Activated naive CD8-positive, alpha-beta T cell treated with anti-CD3 and anti-CD28 coated beads for 36 hours (primary cell): ENCODE data around the gene U2AF2. TPM values are rescaled to one million over a fixed set of nuclear protein-coding genes. Genes with fewer than 3 reads are reported as not detected.
A peak's percentile ranks its signal among the peaks of the same experiment; 100 is the strongest.

ENCODE experiments used
- DNase-seq: peaks from one replicate; pipeline ENCODE4 v3.0.0; 2021
- H3K27ac Mint-ChIP-seq: one replicate; pipeline ENCODE4 v1.8.0; 2022; ENCODE audit warnings: mild to moderate bottlenecking, moderate library complexity, mixed read lengths
- H3K27me3 Mint-ChIP-seq: one replicate; pipeline ENCODE4 v1.8.0; 2022; ENCODE audit warnings: mild to moderate bottlenecking, mixed read lengths
- H3K36me3 Mint-ChIP-seq: one replicate; pipeline ENCODE4 v1.8.0; 2021; ENCODE audit warnings: mild to moderate bottlenecking, mixed read lengths
- H3K4me1 Mint-ChIP-seq: one replicate; pipeline ENCODE4 v1.8.0; 2021; ENCODE audit warnings: mixed read lengths
- H3K4me3 Mint-ChIP-seq: one replicate; pipeline ENCODE4 v1.8.0; 2022; ENCODE audit warnings: mild to moderate bottlenecking, moderate library complexity, mixed read lengths
- H3K9me3 Mint-ChIP-seq: one replicate; pipeline ENCODE4 v1.8.0; 2022; ENCODE audit warnings: mixed read lengths
- total RNA-seq, 2 experiments: library from RNA; stranded (reverse); gene quantifications; one replicate each; pipeline ENCODE4 v1.2.3, GENCODE V29; 2021

Gene U2AF2
- total RNA-seq, result 100 to 1,000 TPM; 341 to 345 TPM

DNA sequence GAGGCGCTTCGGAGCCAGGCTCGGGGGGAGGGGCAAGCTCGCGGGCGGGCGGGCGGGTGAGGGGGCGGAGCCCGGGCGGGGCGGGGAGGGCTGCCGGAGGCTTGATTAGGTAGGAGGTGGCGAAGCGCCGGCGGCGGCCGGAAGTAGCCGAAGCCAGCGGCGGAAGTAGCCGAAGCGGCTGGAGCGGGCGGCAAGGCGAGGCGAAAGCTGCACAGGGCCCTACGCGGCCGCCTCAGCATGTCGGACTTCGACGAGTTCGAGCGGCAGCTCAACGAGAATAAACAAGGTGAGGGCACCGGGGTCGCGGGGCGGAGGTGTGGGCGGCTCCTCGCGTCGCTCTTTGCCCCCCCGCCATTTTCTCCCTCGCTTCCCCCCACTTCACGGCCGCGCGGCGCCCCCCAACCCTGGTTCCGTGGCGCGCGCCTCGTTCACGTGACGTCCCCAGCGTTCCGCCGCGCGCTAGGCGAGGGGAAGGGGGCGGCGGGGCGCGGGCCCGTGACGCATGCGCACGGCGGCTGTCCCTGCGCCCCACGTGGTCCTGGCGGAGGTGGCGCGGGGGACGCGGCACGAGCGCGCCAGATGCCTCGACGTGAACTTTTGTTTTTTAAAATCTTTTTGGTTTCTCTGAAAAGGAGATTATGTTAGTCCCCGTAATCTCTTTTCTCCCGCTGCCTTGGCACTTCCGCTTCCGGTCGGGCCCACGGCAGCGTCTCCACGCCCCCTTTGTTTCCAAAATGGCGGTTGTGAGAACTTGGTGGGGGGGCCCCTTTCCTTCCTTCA lies at the start of gene U2AF2:
Gene U2AF2, plus strand, starts transcription at position 168 of the 780 bp plus-strand sequence. Its CDS starts 70 bp downstream, at position 238.
- H3K27ac Mint-ChIP-seq, result peak within 1 kb of the TSS; percentile 95
- DNase-seq, result peak; percentile 94
- peaks cover 28% of the 10 kb centered on the region for H3K4me1 Mint-ChIP-seq
- H3K27me3 Mint-ChIP-seq, result peaks cover 5% of the 10 kb centered on the region
- no peaks in the 10 kb centered on the region for H3K9me3 Mint-ChIP-seq
- peaks cover 40% of the 10 kb centered on the region for H3K36me3 Mint-ChIP-seq
- H3K4me3 Mint-ChIP-seq, result peak within 1 kb of the TSS; percentile 85

DNA sequence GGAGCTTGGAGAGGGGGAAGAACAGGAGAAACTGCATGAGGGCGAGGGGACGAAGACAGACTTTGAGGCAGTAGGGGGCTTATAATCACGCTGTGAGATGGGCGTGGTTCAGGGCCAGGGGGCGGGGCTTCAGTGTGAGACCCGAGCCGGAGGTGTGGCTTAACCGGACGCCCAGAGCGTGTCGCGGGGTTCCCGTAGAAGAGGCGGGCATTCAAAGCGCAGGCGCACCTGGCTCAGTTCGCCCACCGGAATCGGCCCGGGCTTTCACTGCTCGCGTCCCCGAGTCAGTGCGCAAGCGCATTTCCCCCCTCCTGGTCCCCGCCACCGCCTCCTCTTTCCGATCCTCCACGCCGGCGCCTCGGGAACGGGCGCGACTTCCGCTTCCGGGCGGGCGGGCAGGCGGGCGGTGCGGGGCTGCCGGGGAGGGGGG lies 49.6 kb upstream of the U2AF2 start:
- H3K27ac Mint-ChIP-seq, result peak overlapping the region; percentile 96
- H3K4me3 Mint-ChIP-seq, result peak overlapping the region; percentile 88
- H3K4me1 Mint-ChIP-seq, result peaks cover 43% of the 10 kb centered on the region
- peaks cover 27% of the 10 kb centered on the region for H3K36me3 Mint-ChIP-seq
- no peaks in the 10 kb centered on the region for H3K27me3 Mint-ChIP-seq
- peak; percentile 100 for DNase-seq
- no peaks in the 10 kb centered on the region for H3K9me3 Mint-ChIP-seq

DNA sequence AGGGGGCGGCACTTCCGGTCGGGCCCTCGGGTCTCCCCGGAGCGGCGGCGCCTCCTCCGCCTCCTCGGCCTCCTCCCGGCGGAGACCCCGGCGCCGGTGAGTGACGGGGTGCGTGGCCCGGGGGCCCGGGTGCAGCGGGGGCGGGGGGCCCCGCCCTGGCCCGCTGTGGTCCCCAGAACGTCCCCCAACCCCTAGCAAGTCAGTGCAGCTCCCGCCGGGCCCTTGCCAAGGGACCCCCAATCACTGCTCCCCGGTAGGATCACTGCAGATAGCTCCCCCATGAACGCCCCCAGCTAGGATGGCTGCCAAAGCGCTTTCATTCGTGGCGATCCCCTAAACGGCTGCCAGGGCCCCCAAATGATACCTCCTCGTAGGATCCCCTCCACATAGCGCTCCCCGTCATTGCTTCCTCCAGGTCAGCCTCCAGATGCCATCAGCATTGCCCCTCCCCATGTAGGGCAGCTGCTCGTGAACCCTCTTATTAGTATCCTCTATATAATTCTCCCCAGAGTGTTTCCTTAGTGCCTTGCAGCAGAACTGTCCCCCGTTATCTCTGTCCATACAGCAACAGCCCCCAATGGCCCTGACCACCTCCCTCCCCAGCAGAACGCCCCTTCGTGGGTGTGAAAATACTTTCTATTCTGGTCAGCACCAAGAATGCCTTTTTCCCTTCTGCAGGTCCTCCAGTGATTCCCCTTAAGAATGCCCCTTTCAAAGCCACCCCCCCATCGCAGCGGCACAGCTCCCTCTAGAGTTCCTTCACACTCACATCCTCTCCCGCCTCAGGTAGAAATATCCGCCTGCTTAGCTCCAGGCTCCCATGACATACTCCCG lies 49.0 kb upstream of the U2AF2 start, which contains the start of gene ZNF865:
Gene ZNF865, plus strand, starts transcription at position 11 of the 834 bp plus-strand sequence. CDS start 7,972 bp downstream, outside the sequence.
- H3K27ac Mint-ChIP-seq, result peak within 1 kb of the TSS; percentile 96
- H3K27me3 Mint-ChIP-seq, result no peaks in the 10 kb centered on the region
- no peaks in the 10 kb centered on the region for H3K9me3 Mint-ChIP-seq
- H3K36me3 Mint-ChIP-seq, result peaks cover 27% of the 10 kb centered on the region
- DNase-seq, result peak; percentile 69
- H3K4me1 Mint-ChIP-seq, result peaks cover 47% of the 10 kb centered on the region
- peak within 1 kb of the TSS; percentile 92 for H3K4me3 Mint-ChIP-seq

DNA sequence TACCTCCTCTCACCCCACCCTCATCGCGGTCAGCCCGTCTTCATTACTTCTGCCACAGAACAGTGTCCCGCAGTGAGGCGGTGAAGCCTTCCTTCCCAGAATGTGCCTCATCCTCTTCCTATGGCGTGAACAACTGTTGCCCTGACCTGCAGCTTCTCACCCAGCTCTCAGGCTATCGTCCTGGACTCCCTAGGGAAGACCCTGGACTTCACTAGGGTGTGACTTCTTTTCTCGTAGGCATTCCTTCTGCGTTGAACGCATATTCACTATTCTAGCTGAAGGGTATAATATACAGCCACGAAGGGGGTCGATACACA lies 48.4 kb upstream of the U2AF2 start:
- no peak for DNase-seq
- Mint-ChIP-seq H3K27ac (peak overlapping the region; percentile 92), H3K4me1 (peaks cover 48% of the 10 kb centered on the region), H3K27me3 (no peaks in the 10 kb centered on the region), H3K36me3 (peaks cover 27% of the 10 kb centered on the region), H3K4me3 (peak overlapping the region; percentile 92), H3K9me3 (no peaks in the 10 kb centered on the region)

DNA sequence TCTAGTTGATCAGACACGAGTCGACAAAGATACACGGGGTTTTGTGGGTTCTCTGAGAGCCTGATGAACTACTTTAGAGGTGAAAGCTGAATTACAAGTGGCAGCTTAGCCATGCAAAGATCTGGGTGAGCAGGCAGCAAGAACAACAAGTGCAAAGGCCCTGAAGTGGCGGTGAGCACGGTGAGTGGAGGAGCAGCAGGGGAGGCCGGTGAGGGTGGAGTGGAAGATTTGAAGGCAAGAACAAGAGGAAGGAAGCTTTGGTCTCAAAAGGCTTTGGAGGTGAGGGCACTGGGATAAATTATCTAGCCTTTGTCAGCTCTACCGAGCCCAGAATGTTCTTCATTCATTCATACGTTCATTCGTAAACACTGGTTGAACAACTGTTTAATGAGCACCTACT lies 48.0 kb upstream of the U2AF2 start:
- Mint-ChIP-seq H3K27me3 (no peaks in the 10 kb centered on the region), H3K36me3 (peaks cover 27% of the 10 kb centered on the region)
- DNase-seq, result no peak

DNA sequence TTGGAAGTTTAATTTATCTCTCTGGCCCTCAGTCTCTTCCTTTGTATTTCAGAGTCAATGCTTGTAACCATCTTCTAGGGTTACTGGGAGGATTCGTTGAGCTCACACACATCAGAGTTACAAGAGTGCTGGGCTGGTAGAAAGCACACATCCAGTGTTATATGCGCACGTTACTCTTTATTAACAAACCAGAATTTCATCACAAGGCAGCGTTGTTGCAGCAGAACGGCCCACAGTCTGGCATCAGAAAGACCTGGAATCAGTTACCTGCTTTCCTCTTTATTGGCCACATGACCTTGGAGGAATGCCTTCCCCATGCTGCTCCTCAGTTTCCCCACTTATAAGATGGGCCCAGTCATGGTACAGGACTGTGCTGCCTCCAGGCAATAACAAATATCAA lies 45.5 kb upstream of the U2AF2 start:
- H3K36me3 Mint-ChIP-seq, result peaks cover 25% of the 10 kb centered on the region
- no peaks in the 10 kb centered on the region for H3K27me3 Mint-ChIP-seq
- no peaks in the 10 kb centered on the region for H3K9me3 Mint-ChIP-seq
- DNase-seq, result no peak
- H3K4me3 Mint-ChIP-seq, result no peak overlapping the region
- H3K4me1 Mint-ChIP-seq, result peaks cover 46% of the 10 kb centered on the region
- peak overlapping the region; percentile 17 for H3K27ac Mint-ChIP-seq

More for the DNA sequence above, 48.0 kb upstream of the U2AF2 start:
- peaks cover 50% of the 10 kb centered on the region for H3K4me1 Mint-ChIP-seq
- peak overlapping the region; percentile 92 for H3K27ac Mint-ChIP-seq
- H3K9me3 Mint-ChIP-seq, result no peaks in the 10 kb centered on the region
- peak overlapping the region; percentile 92 for H3K4me3 Mint-ChIP-seq

DNA sequence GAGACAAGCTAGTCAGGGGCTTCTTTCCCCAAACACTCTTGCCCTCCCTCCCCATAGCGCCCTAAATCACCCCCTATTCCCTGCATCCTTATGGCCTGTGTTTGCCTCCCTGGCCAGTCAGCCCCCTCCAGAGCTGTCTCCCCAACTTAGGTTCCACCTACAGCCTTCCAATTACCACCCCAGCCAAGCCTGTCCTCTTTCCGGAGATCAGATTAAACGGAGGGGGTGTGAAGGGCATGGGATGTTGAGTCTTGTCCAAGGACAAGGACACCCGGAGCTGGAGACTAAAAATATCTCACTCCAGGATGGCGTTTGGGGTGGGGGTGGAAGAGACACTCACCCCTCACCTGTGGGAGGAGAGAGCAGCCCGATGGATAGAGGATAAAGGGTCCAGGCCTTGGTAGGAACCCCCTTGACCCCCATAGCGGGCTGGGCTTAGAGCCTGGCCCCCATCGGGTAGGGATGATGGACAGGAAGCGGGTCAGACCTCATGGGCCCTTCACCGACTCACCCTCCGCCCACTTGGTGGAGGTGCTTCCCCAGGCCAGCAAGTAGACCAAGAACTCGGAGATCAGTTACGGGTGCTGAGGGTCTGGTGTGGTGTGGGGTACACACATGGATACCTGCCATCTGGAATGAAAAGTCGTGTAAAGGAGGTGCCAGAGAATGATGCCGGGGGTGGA lies 43.4 kb upstream of the U2AF2 start:
- Mint-ChIP-seq H3K36me3 (peaks cover 24% of the 10 kb centered on the region), H3K9me3 (no peaks in the 10 kb centered on the region), H3K4me1 (peaks cover 36% of the 10 kb centered on the region), H3K27ac (no peak overlapping the region), H3K27me3 (no peaks in the 10 kb centered on the region), H3K4me3 (no peak overlapping the region)
- DNase-seq, result no peak

DNA sequence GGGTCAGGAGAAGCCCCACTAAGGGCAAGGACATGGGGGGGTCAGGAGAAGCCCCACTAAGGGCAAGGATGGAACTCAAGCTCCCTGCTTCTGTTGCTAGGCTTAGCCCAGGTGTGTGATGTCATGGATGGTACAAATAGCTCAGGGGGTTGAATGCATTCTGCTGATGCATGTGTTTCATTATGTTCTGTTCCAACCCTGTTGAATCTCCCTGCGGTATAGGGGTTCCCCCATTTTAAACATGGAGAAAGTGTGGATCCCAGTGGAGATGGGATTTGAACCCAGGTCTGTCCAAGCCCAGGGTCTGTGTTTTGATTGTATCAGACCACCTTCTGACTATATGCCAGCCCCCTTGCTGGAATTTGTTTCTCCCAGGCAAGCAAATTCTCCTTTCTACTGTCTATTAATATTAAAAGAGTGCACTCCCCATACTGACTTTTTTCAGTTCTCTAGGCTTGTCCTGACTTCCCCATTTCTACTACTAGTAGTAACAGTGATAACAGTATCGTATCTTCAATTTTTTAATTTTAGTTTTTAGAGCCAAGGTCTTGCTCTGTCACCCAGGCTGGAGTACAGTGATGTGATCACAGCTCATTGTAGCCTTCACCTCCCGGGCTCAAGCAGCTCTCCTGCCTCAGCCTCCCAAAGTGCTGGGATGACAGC lies 42.7 kb upstream of the U2AF2 start:
- no peak overlapping the region for H3K4me3 Mint-ChIP-seq
- no peaks in the 10 kb centered on the region for H3K27me3 Mint-ChIP-seq
- peaks cover 29% of the 10 kb centered on the region for H3K4me1 Mint-ChIP-seq
- DNase-seq, result no peak
- no peak overlapping the region for H3K27ac Mint-ChIP-seq
- peaks cover 24% of the 10 kb centered on the region for H3K36me3 Mint-ChIP-seq
- H3K9me3 Mint-ChIP-seq, result no peaks in the 10 kb centered on the region

DNA sequence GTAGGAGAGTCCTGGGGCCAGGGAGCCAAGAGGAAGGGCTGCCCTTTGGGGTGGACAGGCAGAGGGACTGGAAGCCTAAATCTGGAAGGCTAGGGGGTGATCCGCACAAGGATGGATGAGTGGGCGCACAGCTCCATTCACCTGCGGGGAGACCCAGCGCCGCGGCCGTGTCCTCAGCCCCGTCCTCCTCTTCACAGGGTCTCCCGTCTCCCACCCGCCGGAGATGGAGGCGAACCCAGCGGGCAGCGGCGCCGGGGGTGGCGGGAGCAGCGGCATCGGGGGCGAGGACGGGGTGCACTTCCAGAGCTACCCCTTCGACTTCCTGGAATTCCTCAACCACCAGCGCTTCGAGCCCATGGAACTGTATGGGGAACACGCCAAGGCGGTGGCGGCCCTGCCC lies 41.4 kb upstream of the U2AF2 start:
- no peaks in the 10 kb centered on the region for H3K9me3 Mint-ChIP-seq
- H3K4me3 Mint-ChIP-seq, result no peak overlapping the region
- H3K4me1 Mint-ChIP-seq, result peaks cover 23% of the 10 kb centered on the region
- no peak overlapping the region for H3K27ac Mint-ChIP-seq
- H3K27me3 Mint-ChIP-seq, result no peaks in the 10 kb centered on the region
- no peak for DNase-seq
- H3K36me3 Mint-ChIP-seq, result peaks cover 20% of the 10 kb centered on the region

DNA sequence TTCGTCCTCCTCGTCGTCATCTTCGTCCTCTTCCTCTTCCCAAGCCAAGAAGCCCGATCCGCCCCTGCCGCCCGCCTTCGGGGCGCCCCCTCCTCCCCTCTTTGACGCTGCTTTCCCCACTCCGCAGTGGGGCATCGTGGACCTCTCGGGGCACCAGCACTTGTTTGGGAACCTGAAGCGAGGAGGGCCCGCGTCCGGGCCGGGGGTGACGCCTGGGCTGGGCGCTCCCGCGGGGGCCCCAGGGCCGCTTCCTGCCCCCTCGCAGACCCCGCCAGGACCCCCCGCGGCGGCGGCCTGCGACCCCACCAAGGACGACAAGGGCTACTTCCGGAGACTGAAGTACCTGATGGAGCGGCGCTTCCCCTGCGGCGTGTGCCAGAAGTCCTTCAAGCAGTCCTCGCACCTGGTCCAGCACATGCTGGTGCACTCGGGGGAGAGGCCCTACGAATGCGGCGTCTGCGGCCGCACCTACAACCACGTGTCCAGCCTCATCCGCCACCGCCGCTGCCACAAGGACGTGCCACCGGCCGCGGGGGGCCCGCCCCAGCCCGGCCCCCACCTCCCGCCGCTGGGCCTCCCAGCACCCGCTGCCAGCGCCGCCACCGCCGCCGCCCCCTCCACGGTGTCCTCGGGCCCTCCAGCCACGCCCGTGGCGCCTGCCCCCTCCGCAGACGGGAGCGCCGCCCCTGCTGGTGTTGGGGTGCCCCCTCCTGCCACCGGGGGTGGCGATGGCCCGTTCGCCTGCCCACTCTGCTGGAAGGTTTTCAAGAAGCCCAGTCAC lies 40.7 kb upstream of the U2AF2 start:
- DNase-seq, result no peak
- Mint-ChIP-seq H3K4me1 (peaks cover 19% of the 10 kb centered on the region), H3K27ac (no peak overlapping the region), H3K27me3 (no peaks in the 10 kb centered on the region), H3K9me3 (no peaks in the 10 kb centered on the region), H3K36me3 (peaks cover 17% of the 10 kb centered on the region), H3K4me3 (no peak overlapping the region)

DNA sequence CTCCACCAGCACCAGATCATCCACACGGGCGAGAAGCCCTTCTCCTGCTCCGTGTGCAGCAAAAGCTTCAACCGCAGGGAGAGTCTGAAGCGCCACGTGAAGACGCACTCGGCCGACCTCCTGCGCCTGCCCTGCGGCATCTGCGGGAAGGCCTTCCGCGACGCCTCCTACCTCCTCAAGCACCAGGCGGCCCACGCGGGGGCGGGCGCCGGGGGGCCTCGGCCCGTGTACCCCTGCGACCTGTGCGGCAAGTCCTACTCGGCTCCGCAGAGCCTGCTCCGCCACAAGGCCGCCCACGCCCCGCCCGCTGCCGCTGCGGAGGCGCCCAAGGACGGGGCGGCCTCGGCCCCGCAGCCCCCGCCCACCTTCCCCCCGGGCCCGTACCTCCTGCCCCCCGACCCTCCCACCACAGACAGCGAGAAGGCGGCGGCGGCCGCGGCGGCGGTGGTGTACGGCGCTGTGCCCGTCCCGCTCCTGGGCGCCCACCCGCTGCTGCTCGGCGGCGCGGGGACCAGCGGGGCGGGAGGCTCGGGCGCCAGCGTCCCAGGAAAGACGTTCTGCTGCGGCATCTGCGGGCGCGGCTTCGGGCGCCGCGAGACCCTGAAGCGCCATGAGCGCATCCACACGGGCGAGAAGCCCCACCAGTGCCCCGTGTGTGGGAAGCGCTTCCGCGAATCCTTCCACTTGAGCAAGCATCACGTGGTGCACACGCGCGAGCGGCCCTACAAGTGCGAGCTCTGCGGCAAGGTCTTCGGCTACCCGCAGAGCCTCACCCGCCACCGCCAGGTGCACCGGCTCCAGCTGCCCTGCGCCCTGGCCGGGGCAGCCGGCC lies 39.9 kb upstream of the U2AF2 start:
- Mint-ChIP-seq H3K9me3 (no peaks in the 10 kb centered on the region), H3K4me3 (no peak overlapping the region), H3K36me3 (peaks cover 15% of the 10 kb centered on the region), H3K4me1 (peaks cover 22% of the 10 kb centered on the region), H3K27me3 (no peaks in the 10 kb centered on the region), H3K27ac (no peak overlapping the region)
- no peak for DNase-seq

DNA sequence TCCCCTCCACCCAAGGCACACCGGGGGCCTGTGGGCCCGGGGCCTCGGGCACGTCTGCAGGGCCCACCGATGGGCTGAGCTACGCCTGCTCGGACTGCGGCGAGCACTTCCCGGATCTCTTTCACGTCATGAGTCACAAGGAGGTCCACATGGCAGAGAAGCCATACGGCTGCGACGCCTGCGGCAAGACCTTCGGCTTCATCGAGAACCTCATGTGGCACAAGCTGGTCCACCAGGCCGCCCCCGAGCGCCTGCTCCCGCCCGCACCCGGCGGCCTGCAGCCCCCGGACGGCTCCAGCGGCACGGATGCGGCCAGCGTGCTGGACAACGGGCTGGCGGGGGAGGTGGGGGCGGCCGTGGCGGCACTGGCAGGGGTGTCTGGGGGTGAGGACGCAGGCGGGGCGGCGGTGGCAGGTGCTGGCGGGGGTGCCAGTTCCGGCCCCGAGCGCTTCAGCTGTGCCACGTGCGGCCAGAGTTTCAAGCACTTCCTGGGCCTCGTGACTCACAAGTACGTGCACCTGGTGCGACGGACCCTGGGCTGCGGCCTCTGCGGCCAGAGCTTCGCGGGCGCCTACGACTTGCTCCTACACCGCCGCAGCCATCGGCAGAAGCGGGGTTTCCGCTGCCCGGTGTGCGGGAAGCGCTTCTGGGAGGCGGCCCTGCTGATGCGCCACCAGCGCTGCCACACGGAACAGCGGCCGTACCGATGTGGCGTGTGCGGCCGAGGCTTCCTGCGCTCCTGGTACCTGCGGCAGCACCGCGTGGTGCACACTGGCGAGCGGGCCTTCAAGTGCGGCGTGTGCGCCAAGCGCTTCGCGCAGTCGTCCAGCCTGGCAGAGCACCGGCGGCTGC lies 39.1 kb upstream of the U2AF2 start:
- H3K4me3 Mint-ChIP-seq, result no peak overlapping the region
- no peaks in the 10 kb centered on the region for H3K27me3 Mint-ChIP-seq
- H3K36me3 Mint-ChIP-seq, result peaks cover 20% of the 10 kb centered on the region
- no peak overlapping the region for H3K27ac Mint-ChIP-seq
- peaks cover 25% of the 10 kb centered on the region for H3K4me1 Mint-ChIP-seq
- no peaks in the 10 kb centered on the region for H3K9me3 Mint-ChIP-seq
- no peak for DNase-seq
